ENCODE measurements around the gene PHACTR3. TPM values are rescaled to one million over a fixed set of nuclear protein-coding genes. Genes with fewer than 3 reads are reported as not detected.

The PHACTR3 gene
- total RNA-seq, 8 experiments from 2014 or later, result 0.18 to 44.8 (median 26.7) TPM

GRCh38 chr20:59779656-59780380 is 175.5 kb downstream of the PHACTR3 start:
- WGBS, 10 experiments, result 20 to 73% (median 45%) methylated on average over 1 to 10 of the region's 10 CpGs; no CpG with 5 or more reads in 2 of the 10 experiments

DNA sequence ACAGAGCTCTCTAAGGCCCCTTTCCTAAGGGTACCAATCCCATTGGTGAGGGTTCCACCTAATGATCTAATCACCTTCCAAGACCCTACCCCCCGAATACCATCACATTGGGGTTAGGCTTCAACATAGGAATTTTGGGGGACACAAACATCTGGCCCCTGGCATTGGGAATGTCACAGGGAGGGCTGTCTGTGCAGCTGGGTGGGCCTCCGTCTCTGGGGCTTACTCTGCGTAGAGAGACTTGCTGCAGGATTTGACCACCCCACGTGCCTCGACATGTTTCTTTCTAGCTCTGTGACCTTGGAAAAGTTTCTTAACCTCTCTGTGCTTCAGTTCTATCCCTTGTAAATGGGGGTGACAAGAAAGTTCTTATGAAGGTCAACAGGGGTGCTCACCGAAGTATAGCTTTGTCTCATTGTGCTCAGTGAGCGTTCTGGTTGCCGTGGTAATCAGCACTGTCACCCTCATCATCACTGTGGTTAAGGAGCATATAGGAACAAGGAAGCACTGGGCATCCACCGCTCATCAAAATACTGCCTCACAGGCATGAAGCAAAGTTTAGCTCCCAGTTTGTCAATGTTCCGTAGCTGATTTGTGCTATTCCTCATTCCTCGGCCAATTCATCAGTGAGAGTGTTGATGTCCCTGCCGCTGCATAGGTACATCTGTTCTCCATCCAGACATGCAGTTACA is 176.3 kb downstream of the PHACTR3 start:
- in situ Hi-C loops (cut with MboI; ENCODE audit: low pct_unique_long_range_greater_than_20kb in 2 of 9, low sequenced_read_pairs in 9 of 9, unreplicated experiment in 9 of 9), result no loop called here
- no peak for ATAC-seq (replicated peaks in 6 of 8)

More at GRCh38 chr20:59779656-59780380, 175.5 kb downstream of the PHACTR3 start:
- no peaks in the 10 kb centered on the region for H3K4me1 ChIP-seq (replicated peaks in 1 of 2)
- H3K27ac ChIP-seq, result no peak overlapping the region
- ATAC-seq (replicated peaks in 6 of 8), result no peak
- no peak overlapping the region for H3K4me3 ChIP-seq
- in situ Hi-C loops (cut with MboI; ENCODE audit: low pct_unique_long_range_greater_than_20kb in 2 of 9, low sequenced_read_pairs in 9 of 9, unreplicated experiment in 9 of 9), result no loop called here

DNA sequence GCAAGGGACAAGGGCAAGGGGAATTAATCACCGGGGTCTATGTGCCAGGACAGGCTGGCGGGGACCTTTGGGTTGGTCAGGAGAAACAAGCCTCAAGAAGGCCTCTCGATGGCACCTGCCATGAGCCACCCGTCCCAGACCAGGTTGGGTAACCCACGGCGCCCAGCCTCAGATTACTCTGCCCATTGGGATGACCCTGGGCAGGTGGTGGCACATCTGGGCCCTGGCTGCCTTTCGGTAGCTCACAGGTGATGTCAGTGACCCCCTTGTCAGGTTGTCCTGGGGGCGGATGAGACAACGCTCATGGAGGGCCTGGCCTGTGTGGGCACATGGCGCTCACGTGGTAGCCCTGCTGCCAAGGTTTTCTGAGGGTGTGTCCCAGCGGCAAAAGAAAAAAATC is 176.9 kb downstream of the PHACTR3 start:
- ATAC-seq (replicated peaks in 6 of 8), result no peak
- 33 to 100% (median 90%) methylated on average over 1 to 8 of the region's 12 CpGs; no CpG with 5 or more reads in 3 of the 10 experiments for WGBS, 10 experiments
- Histone ChIP-seq H3K4me1 (replicated peaks in 1 of 2) (peaks cover 0 to 2% of the 10 kb centered on the region in 2 donors), H3K27ac (no peak overlapping the region), H3K4me3 (no peak overlapping the region)
- in situ Hi-C loops (cut with MboI; ENCODE audit: low pct_unique_long_range_greater_than_20kb in 2 of 9, low sequenced_read_pairs in 9 of 9, unreplicated experiment in 9 of 9), result no loop called here

More for the DNA sequence above, 176.3 kb downstream of the PHACTR3 start:
- Histone ChIP-seq H3K4me3 (no peak overlapping the region), H3K4me1 (replicated peaks in 1 of 2) (peaks cover 0 to 2% of the 10 kb centered on the region in 2 donors), H3K27ac (no peak overlapping the region)
- 0 to 89% (median 53%) methylated on average over 1 to 10 of the region's 12 CpGs; no CpG with 5 or more reads in 3 of the 10 experiments for WGBS, 10 experiments

- Histone ChIP-seq H3K4me1 (replicated peaks in 1 of 2) (peaks cover 0 to 2% of the 10 kb centered on the region in 2 donors), H3K27ac (no peak overlapping the region), H3K4me3 (no peak overlapping the region)
- ATAC-seq (replicated peaks in 6 of 8), result peak; percentile 30 to 90 (median 67)
- WGBS, 10 experiments, result 0 to 40% (median 17%) methylated on average over 1 to 6 of the region's 14 CpGs; no CpG with 5 or more reads in 6 of the 10 experiments
- in situ Hi-C loops (cut with MboI; ENCODE audit: low pct_unique_long_range_greater_than_20kb in 2 of 9, low sequenced_read_pairs in 9 of 9, unreplicated experiment in 9 of 9), result no loop called here
Measured at GRCh38 chr20:59782986-59783640, 178.8 kb downstream of the PHACTR3 start.

- Histone ChIP-seq H3K4me1 (replicated peaks in 1 of 2) (peaks cover 0 to 2% of the 10 kb centered on the region in 2 donors), H3K27ac (no peak overlapping the region), H3K4me3 (no peak overlapping the region)
- WGBS, 10 experiments, result 0 to 100% (median 67%) methylated on average over 1 to 3 of the region's 6 CpGs; no CpG with 5 or more reads in 4 of the 10 experiments
- in situ Hi-C loops (cut with MboI; ENCODE audit: low pct_unique_long_range_greater_than_20kb in 2 of 9, low sequenced_read_pairs in 9 of 9, unreplicated experiment in 9 of 9), result no loop called here
- ATAC-seq (replicated peaks in 6 of 8), result no peak
Measured at GRCh38 chr20:59783641-59784010, 179.3 kb downstream of the PHACTR3 start.

DNA sequence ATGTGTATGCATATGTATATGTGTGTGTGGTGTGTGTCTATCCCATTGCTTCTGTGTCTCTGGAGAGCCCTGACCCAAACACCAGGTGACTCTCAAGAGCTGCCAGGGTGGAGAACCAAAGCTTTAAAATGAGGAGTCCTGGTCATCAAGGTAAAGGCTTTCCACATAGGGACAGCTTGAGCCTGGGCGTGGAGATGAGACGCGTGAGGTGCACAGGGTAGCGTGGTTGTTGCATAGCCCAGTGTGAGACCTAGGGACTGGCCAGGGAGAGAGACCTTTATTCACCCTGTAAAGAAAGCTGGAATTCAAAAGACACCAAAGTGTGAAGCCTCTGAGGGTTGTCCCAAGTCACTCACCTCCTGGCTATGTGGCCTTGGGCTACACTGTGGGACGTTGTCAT is 180.0 kb downstream of the PHACTR3 start:
- Histone ChIP-seq H3K27ac (no peak overlapping the region), H3K4me3 (no peak overlapping the region), H3K4me1 (replicated peaks in 1 of 2) (peaks cover 0 to 2% of the 10 kb centered on the region in 2 donors)
- no peak for ATAC-seq (replicated peaks in 6 of 8)
- in situ Hi-C loops (cut with MboI; ENCODE audit: low pct_unique_long_range_greater_than_20kb in 2 of 9, low sequenced_read_pairs in 9 of 9, unreplicated experiment in 9 of 9), result no loop called here
- WGBS, 10 experiments, result 80 to 96% (median 94%) methylated on average over 2 to 5 of the region's 5 CpGs; no CpG with 5 or more reads in 7 of the 10 experiments

DNA sequence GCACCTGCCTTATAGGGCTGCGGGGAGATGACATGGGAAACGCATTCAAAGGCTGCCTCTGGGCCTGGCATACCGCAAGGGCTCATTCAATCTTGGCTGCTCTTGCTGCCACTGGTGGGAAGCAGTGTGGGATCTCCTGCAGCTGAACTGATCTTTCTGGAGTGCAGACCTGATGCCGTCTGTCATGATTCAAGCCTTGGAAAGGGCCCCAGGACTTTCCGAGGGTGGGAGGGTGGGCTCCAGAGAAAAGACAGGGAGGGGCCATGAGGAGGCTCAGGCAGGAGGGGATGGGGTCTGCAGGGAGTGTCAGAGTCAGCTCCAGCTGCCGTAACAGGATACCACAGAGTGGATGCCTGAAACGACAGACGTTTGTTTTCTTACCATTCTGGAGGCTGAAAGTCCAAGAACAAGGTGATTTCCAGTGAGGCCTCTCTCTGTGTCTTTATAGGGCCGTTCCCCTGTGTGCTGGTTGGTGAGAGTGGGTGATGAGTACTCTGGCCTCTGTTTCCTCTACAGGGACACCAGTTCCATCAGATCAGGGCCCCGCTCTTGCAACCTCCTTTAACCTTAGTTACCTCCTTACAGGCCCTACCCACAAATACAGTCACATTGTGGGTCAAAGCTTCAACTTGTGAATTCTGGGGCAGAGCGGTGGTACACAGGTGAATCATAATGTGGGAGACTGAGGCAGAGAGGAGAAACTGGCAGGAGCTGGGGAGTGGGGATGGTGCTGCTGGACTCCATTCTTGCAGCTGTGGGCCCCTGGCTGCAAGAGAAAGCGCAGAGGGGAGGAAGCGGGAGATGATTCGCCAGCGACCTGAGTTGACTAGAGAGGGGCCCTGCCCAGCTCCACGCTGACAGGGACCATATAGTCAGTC is 180.7 kb downstream of the PHACTR3 start:
- no peak for ATAC-seq (replicated peaks in 6 of 8)
- Histone ChIP-seq H3K4me3 (no peak overlapping the region), H3K4me1 (replicated peaks in 1 of 2) (peaks cover 0 to 2% of the 10 kb centered on the region in 2 donors), H3K27ac (no peak overlapping the region)
- WGBS, 10 experiments, result 20 to 92% (median 70%) methylated on average over 2 to 8 of the region's 16 CpGs; no CpG with 5 or more reads in 3 of the 10 experiments
- in situ Hi-C loops (cut with MboI; ENCODE audit: low pct_unique_long_range_greater_than_20kb in 2 of 9, low sequenced_read_pairs in 9 of 9, unreplicated experiment in 9 of 9), result no loop called here

GRCh38 chr20:59785669-59785959 is 181.3 kb downstream of the PHACTR3 start:
- no peak overlapping the region for H3K27ac ChIP-seq
- WGBS, 10 experiments, result 0 to 40% (median 0%) methylated on average over 1 of the region's 6 CpGs; no CpG with 5 or more reads in 7 of the 10 experiments

DNA sequence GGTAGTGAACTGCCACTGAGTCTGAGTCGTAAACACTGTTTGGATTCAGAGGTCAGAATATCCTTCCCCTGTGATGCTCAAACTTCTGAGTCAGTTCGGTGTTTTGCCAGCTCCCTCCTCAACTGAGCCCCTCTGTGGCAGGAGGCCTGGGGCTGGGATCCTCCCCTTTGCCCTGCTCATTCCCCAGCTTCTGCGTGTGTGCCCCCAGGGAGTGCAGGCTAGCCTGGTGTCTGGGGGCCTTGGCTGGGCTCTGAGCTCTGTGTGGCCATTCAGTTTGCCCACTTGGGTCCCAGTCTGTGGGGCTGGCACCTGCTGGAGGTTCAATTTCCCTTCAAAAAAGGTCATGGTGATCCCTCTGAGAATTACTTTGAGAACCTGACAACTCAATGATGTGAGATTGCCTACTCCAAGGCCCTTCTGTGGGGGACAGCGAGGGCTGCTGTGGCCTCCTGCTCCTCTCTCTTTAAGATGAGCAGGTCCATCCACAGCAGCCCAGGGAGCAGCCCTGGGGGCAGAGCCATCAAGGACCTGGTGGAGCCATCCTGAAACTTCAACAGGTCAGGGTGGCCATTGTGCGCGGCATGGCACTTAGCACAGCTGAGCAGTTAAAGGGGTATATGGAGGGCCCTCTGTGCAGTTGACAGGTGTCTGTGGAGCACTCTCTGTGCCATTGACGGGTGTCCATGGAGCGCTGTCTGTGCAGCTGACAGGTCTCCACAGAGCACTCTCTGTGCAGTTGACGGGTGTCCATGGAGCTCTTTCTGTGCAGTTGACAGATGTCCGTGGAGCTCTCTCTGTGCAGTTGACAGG is 181.9 kb downstream of the PHACTR3 start:
- Histone ChIP-seq H3K27ac (no peak overlapping the region), H3K4me3 (no peak overlapping the region), H3K4me1 (replicated peaks in 1 of 2) (peaks cover 0 to 2% of the 10 kb centered on the region in 2 donors)
- WGBS, 10 experiments, result 46 to 89% (median 80%) methylated on average over 1 to 6 of the region's 10 CpGs; no CpG with 5 or more reads in 4 of the 10 experiments
- in situ Hi-C loops (cut with MboI; ENCODE audit: low pct_unique_long_range_greater_than_20kb in 2 of 9, low sequenced_read_pairs in 9 of 9, unreplicated experiment in 9 of 9), result no loop called here
- ATAC-seq (replicated peaks in 6 of 8), result peak in 1 of 8 experiments; percentile 55

More at GRCh38 chr20:59785669-59785959, 181.3 kb downstream of the PHACTR3 start:
- H3K4me1 ChIP-seq (replicated peaks in 1 of 2), result peaks cover 0 to 2% of the 10 kb centered on the region in 2 donors
- ATAC-seq (replicated peaks in 6 of 8), result peak in 1 of 8 experiments; percentile 26
- H3K4me3 ChIP-seq, result no peak overlapping the region
- in situ Hi-C loops (cut with MboI; ENCODE audit: low pct_unique_long_range_greater_than_20kb in 2 of 9, low sequenced_read_pairs in 9 of 9, unreplicated experiment in 9 of 9), result no loop called here

DNA sequence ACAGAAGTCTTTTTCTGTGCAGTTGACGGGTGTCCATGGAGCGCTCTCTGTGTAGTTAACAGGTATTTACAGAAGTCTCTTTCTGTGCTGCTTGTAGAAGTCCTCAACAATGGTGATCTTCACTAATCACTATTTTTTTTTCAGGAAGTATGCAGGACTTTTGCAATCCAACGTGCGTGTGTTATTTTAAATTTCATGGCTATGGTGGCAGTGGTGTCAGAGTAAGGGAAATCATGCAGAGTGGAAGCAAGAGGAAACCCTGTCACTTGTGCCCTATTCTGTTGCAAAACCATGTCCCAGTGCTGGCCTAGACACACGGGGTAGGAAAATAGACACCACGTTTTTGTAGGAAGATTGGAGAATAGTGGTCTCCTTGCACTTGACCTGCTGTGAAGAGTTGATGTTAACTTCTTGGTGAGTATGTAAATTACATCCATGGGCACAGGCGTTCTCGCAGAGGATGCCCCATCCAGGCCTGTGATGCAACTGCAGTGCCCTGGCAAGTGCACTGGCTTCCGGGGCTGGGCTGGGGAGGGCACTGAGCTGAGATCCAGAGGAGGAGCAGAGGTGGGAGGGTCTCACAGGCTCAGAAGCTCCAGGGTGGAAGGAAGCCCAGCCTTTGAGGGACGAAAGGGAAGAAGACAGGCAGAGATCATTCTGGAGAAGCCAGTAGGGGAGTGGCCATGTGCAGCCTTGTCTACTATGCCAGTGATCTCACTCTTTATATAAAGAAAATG is 182.6 kb downstream of the PHACTR3 start:
- no peak overlapping the region for H3K4me3 ChIP-seq
- ATAC-seq (replicated peaks in 6 of 8), result no peak
- peaks cover 0 to 2% of the 10 kb centered on the region in 2 donors for H3K4me1 ChIP-seq (replicated peaks in 1 of 2)
- in situ Hi-C loops (cut with MboI; ENCODE audit: low pct_unique_long_range_greater_than_20kb in 2 of 9, low sequenced_read_pairs in 9 of 9, unreplicated experiment in 9 of 9), result no loop called here
- 0 to 78% (median 58%) methylated on average over 2 to 9 of the region's 10 CpGs; no CpG with 5 or more reads in 1 of the 10 experiments for WGBS, 10 experiments
- H3K27ac ChIP-seq, result no peak overlapping the region

- no peak overlapping the region for H3K27ac ChIP-seq
- no peak overlapping the region for H3K4me3 ChIP-seq
- in situ Hi-C loops (cut with MboI; ENCODE audit: low pct_unique_long_range_greater_than_20kb in 2 of 9, low sequenced_read_pairs in 9 of 9, unreplicated experiment in 9 of 9), result no loop called here
- H3K4me1 ChIP-seq (replicated peaks in 1 of 2), result peaks cover 0 to 2% of the 10 kb centered on the region in 2 donors
- no peak for ATAC-seq (replicated peaks in 6 of 8)
- WGBS, 10 experiments, result 0 to 60% (median 34%) methylated on average over 1 to 2 of the region's 2 CpGs; no CpG with 5 or more reads in 4 of the 10 experiments
Measured at GRCh38 chr20:59787538-59787890, 183.2 kb downstream of the PHACTR3 start.

Measured in motor neuron (in vitro differentiated cells).